HepG2 (cell line): ENCODE results near the gene ZFAND3. TPM values are rescaled to one million over a fixed set of nuclear protein-coding genes. Genes with fewer than 3 reads are reported as not detected.

Experiments used
- ATAD3A ChIP-seq: sonication (generic); formaldehyde crosslinking; IDR thresholded peaks from 2 replicates; pipeline ENCODE4 v1.4.0; 2020; ENCODE audit warnings: missing genetic modification reagents
- CEBPG ChIP-seq: IDR thresholded peaks from 2 replicates; pipeline ENCODE4 v1.6.1; 2016
- ETV5 ChIP-seq: IDR thresholded peaks from 2 replicates; pipeline ENCODE4 v1.6.1; 2018; ENCODE audit warnings: missing biosample characterization, missing genetic modification reagents, inconsistent platforms, borderline replicate concordance
- HDAC2 ChIP-seq: sonication (generic); formaldehyde crosslinking; IDR thresholded peaks from 2 replicates; pipeline ENCODE4 v1.4.0; 2020; ENCODE audit warnings: missing genetic modification reagents
- HOXD1 ChIP-seq: sonication (generic); formaldehyde crosslinking; IDR thresholded peaks from 2 replicates; pipeline ENCODE4 v1.5.0; 2020; ENCODE audit warnings: missing genetic modification reagents
- IKZF5 ChIP-seq: IDR thresholded peaks from 2 replicates; pipeline ENCODE4 v1.6.1; 2018; ENCODE audit warnings: missing genetic modification reagents, mild to moderate bottlenecking, missing compliant biosample characterization
- IRF9 ChIP-seq: sonication (generic); formaldehyde crosslinking; IDR thresholded peaks from 2 replicates; pipeline ENCODE4 v1.8.0; 2022; ENCODE audit warnings: missing genetic modification reagents, mild to moderate bottlenecking, borderline replicate concordance
- MAF1 ChIP-seq: sonication (generic); formaldehyde crosslinking; IDR thresholded peaks from 2 replicates; pipeline ENCODE4 v1.5.0; 2020; ENCODE audit warnings: missing genetic modification reagents, borderline replicate concordance
- MXD3 ChIP-seq: IDR thresholded peaks from 2 replicates; pipeline ENCODE4 v1.6.1; 2016; ENCODE audit warnings: mild to moderate bottlenecking, missing biosample characterization, missing genetic modification reagents
- MXI1 ChIP-seq: IDR thresholded peaks from 3 replicates; pipeline ENCODE4 v1.6.1; 2012; ENCODE audit warnings: low read depth, low read length, inconsistent platforms, borderline replicate concordance
- NR2F6 ChIP-seq, 2 experiments: IDR thresholded peaks; 2 replicates each; pipeline ENCODE4 v1.6.1; 2016; ENCODE audit warnings: antibody characterized with exemption in 1 of 2, mild to moderate bottlenecking in 1 of 2
- RELA ChIP-seq: sonication (generic); formaldehyde crosslinking; IDR thresholded peaks from 2 replicates; pipeline ENCODE4 v1.4.0; 2020; ENCODE audit warnings: missing genetic modification reagents
- SMARCE1 ChIP-seq: fragments of 450-650 bp; IDR thresholded peaks from 2 replicates; pipeline ENCODE4 v1.6.1; 2017; ENCODE audit warnings: borderline replicate concordance
- SP140L ChIP-seq: sonication (generic); formaldehyde crosslinking; IDR thresholded peaks from 2 replicates; pipeline ENCODE4 v1.4.0; 2020; ENCODE audit warnings: missing genetic modification reagents, borderline replicate concordance
- TOE1 ChIP-seq: sonication (generic); formaldehyde crosslinking; IDR thresholded peaks from 2 replicates; pipeline ENCODE4 v1.4.0; 2020; ENCODE audit warnings: mild to moderate bottlenecking, missing genetic modification reagents
- ZBTB10 ChIP-seq: sonication (generic); formaldehyde crosslinking; IDR thresholded peaks from 2 replicates; pipeline ENCODE4 v1.4.0; 2020; ENCODE audit warnings: missing genetic modification reagents, borderline replicate concordance
- ZBTB2 ChIP-seq: sonication (generic); formaldehyde crosslinking; IDR thresholded peaks from 2 replicates; pipeline ENCODE4 v1.8.0; 2022; ENCODE audit warnings: low read depth, missing genetic modification reagents
- ZNF12 ChIP-seq: sonication (generic); formaldehyde crosslinking; IDR thresholded peaks from 2 replicates; pipeline ENCODE4 v1.5.0; 2020; ENCODE audit warnings: missing genetic modification reagents
- ZNF225 ChIP-seq: sonication (generic); formaldehyde crosslinking; IDR thresholded peaks from 2 replicates; pipeline ENCODE4 v1.4.0; 2020; ENCODE audit warnings: mild to moderate bottlenecking, missing genetic modification reagents
- ZNF33A ChIP-seq: sonication (generic); formaldehyde crosslinking; IDR thresholded peaks from 2 replicates; pipeline ENCODE4 v1.5.1; 2020; ENCODE audit warnings: missing genetic modification reagents, mild to moderate bottlenecking, moderate library complexity, borderline replicate concordance
- ZNF556 ChIP-seq: sonication (generic); formaldehyde crosslinking; IDR thresholded peaks from 2 replicates; pipeline ENCODE4 v1.4.0; 2020; ENCODE audit warnings: mild to moderate bottlenecking, missing genetic modification reagents, borderline replicate concordance
- ZNF713 ChIP-seq: sonication (generic); formaldehyde crosslinking; IDR thresholded peaks from 2 replicates; pipeline ENCODE4 v1.4.0; 2020; ENCODE audit warnings: mild to moderate bottlenecking, missing genetic modification reagents
- ZNF780A ChIP-seq: sonication (generic); formaldehyde crosslinking; IDR thresholded peaks from 2 replicates; pipeline ENCODE4 v1.8.0; 2022; ENCODE audit warnings: mild to moderate bottlenecking, missing genetic modification reagents, moderate library complexity
- ZNF850 ChIP-seq: sonication (generic); formaldehyde crosslinking; conservative IDR thresholded peaks from 2 replicates; pipeline ENCODE4 v1.9.0; 2021; ENCODE audit warnings: mild to moderate bottlenecking, missing genetic modification reagents
- polyA plus RNA-seq, 8 experiments: library from polyadenylated mRNA; depleted of rRNA in 3 of 8; stranded (reverse) in 7 of 8; unstranded in 1 of 8; fragments of >200 nt; fragmentation: Illumina TruSeq in 4 of 8; extraction: Trizol in 4 of 8; gene quantifications; 2 replicates each; pipeline versions ENCODE4 v1.2.1 to v1.2.3, GENCODE V29; 2011 to 2016; ENCODE audit warnings: low read depth in 4 of 8, missing spikeins in 1 of 8, mixed read lengths in 1 of 8; ENCODE audit not compliant: insufficient read depth in 1 of 8
- total RNA-seq, 5 experiments: library from RNA; depleted of rRNA; stranded (reverse); fragments of >200 nt; fragmentation: Illumina TruSeq; extraction: Trizol; gene quantifications; 2 replicates each; pipeline ENCODE4 v1.2.3, GENCODE V29; 2016; ENCODE audit warnings: low read depth in 1 of 5

Gene ZFAND3
- total and polyA plus RNA-seq, 2 of the 13 experiments (the other 11 are each of a cell fraction or from before 2014, with no cell fraction given): 16.4 to 17.1 TPM

GRCh38 chr6:37791156-37791919, 28.2 kb upstream of the ZFAND3 start (continued):
- TF ChIP-seq ZBTB10 (CRISPR knock-in tag) (no peak), ZNF12 (CRISPR knock-in tag) (no peak), ZNF556 (CRISPR knock-in tag) (peak; percentile 81; the same call in 1 of the 2 replicates), ZNF850 (CRISPR knock-in tag) (no peak), MAF1 (CRISPR knock-in tag) (no peak), ZNF225 (CRISPR knock-in tag) (peak; percentile 82; the same call in 1 of the 2 replicates), ZNF33A (no peak), ZNF713 (CRISPR knock-in tag) (0 out of 2 replicates have a peak, but pooled peaks have one; percentile 36), HDAC2 (CRISPR knock-in tag) (peak; percentile 82), IRF9 (CRISPR knock-in tag) (peak; percentile 84; the same call in 1 of the 2 replicates), MXD3 (CRISPR knock-in tag) (0 out of 2 replicates have a peak, but pooled peaks have one; percentile 52), IKZF5 (CRISPR knock-in tag) (peak; percentile 97), ZNF780A (CRISPR knock-in tag) (no peak), ATAD3A (CRISPR knock-in tag) (no peak), ETV5 (CRISPR knock-in tag) (peak; percentile 64; the same call in 1 of the 2 replicates), HOXD1 (CRISPR knock-in tag) (peak; percentile 75; the same call in 1 of the 2 replicates), SP140L (0 out of 2 replicates have a peak, but pooled peaks have one; percentile 45), NR2F6 (IDR thresholded peaks at IDR 0.05) (peak; percentile 57), NR2F6 (CRISPR knock-in tag; IDR thresholded peaks at IDR 0.05) (peak; percentile 77), RELA (peak; percentile 65; the same call in 1 of the 2 replicates), TOE1 (CRISPR knock-in tag) (peak; percentile 46; the same call in 1 of the 2 replicates), SMARCE1 (no peak), MXI1 (peak; percentile 90), ZBTB2 (CRISPR knock-in tag) (no peak), CEBPG (CRISPR knock-in tag) (peak; percentile 72)
